Esophagus muscularis mucosa (tissue), 4 donors: ENCODE results near the gene LACTB.

Experiments
- EP300 ChIP-seq: sonication (generic); formaldehyde crosslinking; IDR thresholded peaks from one replicate; pipeline ENCODE4 v1.6.1; 2017; ENCODE audit warnings: antibody characterized with exemption
- POLR2A ChIP-seq: fragments of 450-650 bp; IDR thresholded peaks from one replicate; pipeline ENCODE4 v1.6.1; 2017; ENCODE audit warnings: antibody characterized with exemption, moderate library complexity, mild to moderate bottlenecking, low read depth
- POLR2AphosphoS5 ChIP-seq, 2 donors: sonication (generic); formaldehyde crosslinking; IDR thresholded peaks; one replicate each; pipeline ENCODE4 v1.6.1; 2017; ENCODE audit warnings: antibody characterized with exemption in 2 of 2
- TF ChIP-seq, protein P1 (sequence below), 3 experiments: fragments of 200-600 bp in 2 of 3; fragments of 450-650 bp in 1 of 3; sonication (generic) in 2 of 3; IDR thresholded peaks; one replicate each; pipeline ENCODE4 v1.5.1; 2017 to 2019; ENCODE audit warnings: antibody characterized with exemption in 3 of 3, mild to moderate bottlenecking in 2 of 3, moderate library complexity in 1 of 3

DNA sequence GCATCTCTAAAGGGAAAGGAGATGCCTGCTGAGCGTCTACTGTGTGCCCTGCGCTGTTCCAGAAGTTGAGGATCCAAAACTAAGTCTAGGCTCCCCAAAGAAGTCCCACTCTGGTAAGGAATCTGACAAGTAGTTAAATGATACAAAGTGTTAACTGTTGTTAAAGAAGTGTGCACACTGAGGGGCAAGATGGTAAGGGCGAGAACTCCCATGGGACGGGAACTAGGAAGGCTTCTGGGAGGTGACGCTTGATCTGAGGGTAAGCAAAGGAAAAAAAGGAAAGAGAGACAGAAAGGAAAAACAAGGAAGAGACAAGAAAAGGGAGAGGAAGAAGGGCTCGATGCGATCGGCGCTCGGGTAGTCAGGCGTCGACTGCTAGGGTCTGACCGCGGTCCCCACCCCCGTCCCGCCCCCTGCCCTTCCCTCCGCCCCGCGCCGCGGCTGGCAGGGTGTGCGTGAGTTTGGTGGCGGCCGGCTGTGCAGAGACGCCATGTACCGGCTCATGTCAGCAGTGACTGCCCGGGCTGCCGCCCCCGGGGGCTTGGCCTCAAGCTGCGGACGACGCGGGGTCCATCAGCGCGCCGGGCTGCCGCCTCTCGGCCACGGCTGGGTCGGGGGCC is at the start of gene LACTB:
- peak; percentile 74 to 88 for TF ChIP-seq POLR2AphosphoS5 (IDR thresholded peaks at IDR 0.05)
- TF ChIP-seq, protein P1, sequence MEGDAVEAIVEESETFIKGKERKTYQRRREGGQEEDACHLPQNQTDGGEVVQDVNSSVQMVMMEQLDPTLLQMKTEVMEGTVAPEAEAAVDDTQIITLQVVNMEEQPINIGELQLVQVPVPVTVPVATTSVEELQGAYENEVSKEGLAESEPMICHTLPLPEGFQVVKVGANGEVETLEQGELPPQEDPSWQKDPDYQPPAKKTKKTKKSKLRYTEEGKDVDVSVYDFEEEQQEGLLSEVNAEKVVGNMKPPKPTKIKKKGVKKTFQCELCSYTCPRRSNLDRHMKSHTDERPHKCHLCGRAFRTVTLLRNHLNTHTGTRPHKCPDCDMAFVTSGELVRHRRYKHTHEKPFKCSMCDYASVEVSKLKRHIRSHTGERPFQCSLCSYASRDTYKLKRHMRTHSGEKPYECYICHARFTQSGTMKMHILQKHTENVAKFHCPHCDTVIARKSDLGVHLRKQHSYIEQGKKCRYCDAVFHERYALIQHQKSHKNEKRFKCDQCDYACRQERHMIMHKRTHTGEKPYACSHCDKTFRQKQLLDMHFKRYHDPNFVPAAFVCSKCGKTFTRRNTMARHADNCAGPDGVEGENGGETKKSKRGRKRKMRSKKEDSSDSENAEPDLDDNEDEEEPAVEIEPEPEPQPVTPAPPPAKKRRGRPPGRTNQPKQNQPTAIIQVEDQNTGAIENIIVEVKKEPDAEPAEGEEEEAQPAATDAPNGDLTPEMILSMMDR (IDR thresholded peaks at IDR 0.05): no peak
- TF ChIP-seq POLR2A: no peak
- no peak for TF ChIP-seq EP300
